ENCODE data around the gene CXorf65.
A peak's percentile ranks its signal among the peaks of the same experiment; 100 is the strongest.

Gene CXorf65

GRCh38 chrX:71068044-71068918 lies 38.3 kb downstream of the CXorf65 start, which contains the start of gene SNX12:
TSS of gene SNX12 (minus strand) at chrX:71068334. CDS start at chrX:71068306, 28 bp downstream.
- Mint-ChIP-seq H3K36me3 (ENCODE audit: insufficient read depth) (peaks cover 14% of the 10 kb centered on the region), H3K27me3 (no peaks in the 10 kb centered on the region), H3K4me3 (peak within 1 kb of the TSS; percentile 91 to 98), H3K9me3 (no peaks in the 10 kb centered on the region), H3K27ac (peak within 1 kb of the TSS; percentile 93 to 97), H3K4me1 (ENCODE audit: low read depth in 2 of 2) (peaks cover 16 to 17% of the 10 kb centered on the region in 2 donors)
- ATAC-seq (replicated peaks) (peak; percentile 91), DNase-seq (peak; percentile 77 to 87 (median 81))

- Mint-ChIP-seq H3K27ac (peak overlapping the region; percentile 93 to 97), H3K9me3 (no peaks in the 10 kb centered on the region), H3K36me3 (ENCODE audit: insufficient read depth) (peaks cover 14% of the 10 kb centered on the region), H3K4me1 (ENCODE audit: low read depth in 2 of 2) (peaks cover 16 to 17% of the 10 kb centered on the region in 2 donors), H3K4me3 (peak overlapping the region; percentile 91 to 98), H3K27me3 (no peaks in the 10 kb centered on the region)
- DNase-seq, result no peak
- no peak for ATAC-seq (replicated peaks)
Observed at GRCh38 chrX:71067712-71068043, 38.9 kb downstream of the CXorf65 start.

GRCh38 chrX:71067089-71067488 lies 39.5 kb downstream of the CXorf65 start:
- Mint-ChIP-seq H3K27ac (peak overlapping the region; percentile 93 to 97), H3K27me3 (no peaks in the 10 kb centered on the region), H3K4me1 (ENCODE audit: low read depth in 2 of 2) (peaks cover 16 to 17% of the 10 kb centered on the region in 2 donors), H3K4me3 (peak overlapping the region; percentile 91 to 98), H3K9me3 (no peaks in the 10 kb centered on the region), H3K36me3 (ENCODE audit: insufficient read depth) (peaks cover 17% of the 10 kb centered on the region)
- DNase-seq (no peak), ATAC-seq (replicated peaks) (no peak)

GRCh38 chrX:71060127-71060526 lies 46.4 kb downstream of the CXorf65 start:
- no peaks in the 10 kb centered on the region for H3K9me3 Mint-ChIP-seq
- peak overlapping the region in 1 of 2 donors; percentile 21 for H3K27ac Mint-ChIP-seq
- H3K36me3 Mint-ChIP-seq (ENCODE audit: insufficient read depth), result peaks cover 18% of the 10 kb centered on the region
- peaks cover 19 to 20% of the 10 kb centered on the region in 2 donors for H3K4me1 Mint-ChIP-seq (ENCODE audit: low read depth in 2 of 2)
- H3K27me3 Mint-ChIP-seq, result no peaks in the 10 kb centered on the region
- no peak overlapping the region for H3K4me3 Mint-ChIP-seq
- no peak for ATAC-seq (replicated peaks)
- no peak for DNase-seq

GRCh38 chrX:71057848-71058530 lies 48.6 kb downstream of the CXorf65 start:
- Mint-ChIP-seq H3K9me3 (no peaks in the 10 kb centered on the region), H3K27ac (peak overlapping the region in 1 of 2 donors; percentile 82), H3K4me3 (no peak overlapping the region), H3K4me1 (ENCODE audit: low read depth in 2 of 2) (peaks cover 12 to 14% of the 10 kb centered on the region in 2 donors), H3K27me3 (no peaks in the 10 kb centered on the region), H3K36me3 (ENCODE audit: insufficient read depth) (peaks cover 18% of the 10 kb centered on the region)
- no peak for ATAC-seq (replicated peaks)
- no peak for DNase-seq

GRCh38 chrX:71056867-71057266 lies 49.7 kb downstream of the CXorf65 start:
- Mint-ChIP-seq H3K4me3 (no peak overlapping the region), H3K27ac (no peak overlapping the region), H3K27me3 (no peaks in the 10 kb centered on the region), H3K4me1 (ENCODE audit: low read depth in 2 of 2) (peaks cover 12 to 14% of the 10 kb centered on the region in 2 donors), H3K9me3 (no peaks in the 10 kb centered on the region), H3K36me3 (ENCODE audit: insufficient read depth) (peaks cover 14% of the 10 kb centered on the region)
- no peak for ATAC-seq (replicated peaks)
- DNase-seq, result no peak
